Measurements from ENCODE around the gene RPL28.

DNA sequence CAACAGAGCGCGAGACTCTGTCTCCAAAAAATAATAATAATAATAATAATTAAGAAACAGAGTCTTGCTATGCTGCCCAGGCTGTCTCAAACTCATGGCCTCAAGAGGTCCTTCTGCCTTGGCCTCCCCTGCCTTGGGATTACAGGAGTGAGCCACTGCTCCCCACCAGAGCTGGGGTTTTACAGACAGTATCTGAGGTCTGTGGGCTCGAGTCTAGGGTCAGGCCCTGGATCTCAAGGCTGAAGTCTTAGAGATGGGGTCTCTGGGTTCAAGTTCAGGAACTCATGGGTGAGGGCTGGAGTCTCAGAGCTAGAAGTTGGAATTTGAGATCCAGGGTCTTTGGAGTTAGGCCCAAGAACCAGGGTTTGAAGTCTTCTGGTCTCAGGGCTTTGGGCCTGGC is 18.9 kb upstream of the RPL28 start:
- TF ChIP-seq, protein P1, sequence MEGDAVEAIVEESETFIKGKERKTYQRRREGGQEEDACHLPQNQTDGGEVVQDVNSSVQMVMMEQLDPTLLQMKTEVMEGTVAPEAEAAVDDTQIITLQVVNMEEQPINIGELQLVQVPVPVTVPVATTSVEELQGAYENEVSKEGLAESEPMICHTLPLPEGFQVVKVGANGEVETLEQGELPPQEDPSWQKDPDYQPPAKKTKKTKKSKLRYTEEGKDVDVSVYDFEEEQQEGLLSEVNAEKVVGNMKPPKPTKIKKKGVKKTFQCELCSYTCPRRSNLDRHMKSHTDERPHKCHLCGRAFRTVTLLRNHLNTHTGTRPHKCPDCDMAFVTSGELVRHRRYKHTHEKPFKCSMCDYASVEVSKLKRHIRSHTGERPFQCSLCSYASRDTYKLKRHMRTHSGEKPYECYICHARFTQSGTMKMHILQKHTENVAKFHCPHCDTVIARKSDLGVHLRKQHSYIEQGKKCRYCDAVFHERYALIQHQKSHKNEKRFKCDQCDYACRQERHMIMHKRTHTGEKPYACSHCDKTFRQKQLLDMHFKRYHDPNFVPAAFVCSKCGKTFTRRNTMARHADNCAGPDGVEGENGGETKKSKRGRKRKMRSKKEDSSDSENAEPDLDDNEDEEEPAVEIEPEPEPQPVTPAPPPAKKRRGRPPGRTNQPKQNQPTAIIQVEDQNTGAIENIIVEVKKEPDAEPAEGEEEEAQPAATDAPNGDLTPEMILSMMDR (IDR thresholded peaks at IDR 0.05): no peak
- no peak for TF ChIP-seq POLR2A (IDR thresholded peaks at IDR 0.05)
